ENCODE results near the gene DCTN4. TPM values are rescaled to one million over a fixed set of nuclear protein-coding genes. Genes with fewer than 3 reads are reported as not detected.

DCTN4 gene
- total RNA-seq, 2 experiments from 2014 or later: 12.6 to 22.4 TPM

GRCh38 chr5:150731669-150732242 is 27.1 kb downstream of the DCTN4 start:
- H3K9me2 ChIP-seq (ENCODE audit: insufficient read depth, low read length): no peaks in the 10 kb centered on the region
- peaks cover 40% of the 10 kb centered on the region for H3K36me3 ChIP-seq (ENCODE audit: insufficient read depth, low read length)
- no peak overlapping the region for H3K4me2 ChIP-seq (ENCODE audit: low read length)
- no peak overlapping the region for H3K27ac ChIP-seq (ENCODE audit: low read depth, low read length, poor library complexity, severe bottlenecking)
- TF ChIP-seq EZH2phosphoT487 (IDR thresholded peaks at IDR 0.05; ENCODE audit: borderline replicate concordance, low read depth, low read length) (no peak), CTCF (conservative IDR thresholded peaks at IDR 0.05; ENCODE audit: low read length) (no peak)
- no peak overlapping the region for H2AFZ ChIP-seq (ENCODE audit: low read length)
- H3K79me2 ChIP-seq (ENCODE audit: insufficient read depth, low read depth, low read length): no peaks in the 10 kb centered on the region
- no peak overlapping the region for H3K4me3 ChIP-seq (ENCODE audit: low read depth, low read length, poor library complexity, severe bottlenecking)
- ChIA-PET POLR2A (interaction anchor here (2.0 kb wide), 1 partner anchor 27 kb away, joined by 5 read pairs; the partner anchor contains the start of gene DCTN4), CTCF (ENCODE audit: unreplicated experiment) (no interaction called here)
- peaks cover 6% of the 10 kb centered on the region for H3K4me1 ChIP-seq (ENCODE audit: insufficient read depth, low read length, poor library complexity, severe bottlenecking)
- H4K20me1 ChIP-seq (ENCODE audit: insufficient read depth, low read length): no peaks in the 10 kb centered on the region
- DNase-seq (ENCODE audit: low spot score): no peak
- H3K9me3 ChIP-seq (ENCODE audit: low read length): no peaks in the 10 kb centered on the region
- BruUV-seq (replicated peaks): no TSS peak
- intact Hi-C loops (cut with micrococcal nuclease; ENCODE audit: unreplicated experiment): no loop called here

- Histone ChIP-seq H4K20me1 (ENCODE audit: insufficient read depth, low read length) (no peaks in the 10 kb centered on the region), H3K79me2 (ENCODE audit: insufficient read depth, low read depth, low read length) (no peaks in the 10 kb centered on the region), H3K4me2 (ENCODE audit: low read length) (no peak overlapping the region), H3K4me1 (ENCODE audit: insufficient read depth, low read length, poor library complexity, severe bottlenecking) (peaks cover 2% of the 10 kb centered on the region), H3K9me3 (ENCODE audit: low read length) (no peaks in the 10 kb centered on the region), H2AFZ (ENCODE audit: low read length) (no peak overlapping the region), H3K4me3 (ENCODE audit: low read depth, low read length, poor library complexity, severe bottlenecking) (no peak overlapping the region), H3K27ac (ENCODE audit: low read depth, low read length, poor library complexity, severe bottlenecking) (no peak overlapping the region), H3K9me2 (ENCODE audit: insufficient read depth, low read length) (no peaks in the 10 kb centered on the region), H3K36me3 (ENCODE audit: insufficient read depth, low read length) (peaks cover 35% of the 10 kb centered on the region; the same call in 1 of the 2 replicates)
- ChIA-PET POLR2A (no interaction called here), CTCF (ENCODE audit: unreplicated experiment) (no interaction called here)
- no TSS peak for BruUV-seq (replicated peaks)
- no peak for DNase-seq (ENCODE audit: low spot score)
- intact Hi-C loops (cut with micrococcal nuclease; ENCODE audit: unreplicated experiment): no loop called here
- no peak for TF ChIP-seq CTCF (conservative IDR thresholded peaks at IDR 0.05; ENCODE audit: low read length)
- no peak for TF ChIP-seq EZH2phosphoT487 (IDR thresholded peaks at IDR 0.05; ENCODE audit: borderline replicate concordance, low read depth, low read length)
These were observed 29.0 kb downstream of the DCTN4 start for GRCh38 chr5:150729859-150730258.

- Histone ChIP-seq H3K36me3 (ENCODE audit: insufficient read depth, low read length) (peaks cover 51% of the 10 kb centered on the region), H4K20me1 (ENCODE audit: insufficient read depth, low read length) (no peaks in the 10 kb centered on the region), H2AFZ (ENCODE audit: low read length) (no peak overlapping the region), H3K9me2 (ENCODE audit: insufficient read depth, low read length) (no peaks in the 10 kb centered on the region), H3K27ac (ENCODE audit: low read depth, low read length, poor library complexity, severe bottlenecking) (no peak overlapping the region), H3K4me1 (ENCODE audit: insufficient read depth, low read length, poor library complexity, severe bottlenecking) (no peaks in the 10 kb centered on the region), H3K9me3 (ENCODE audit: low read length) (no peaks in the 10 kb centered on the region), H3K4me3 (ENCODE audit: low read depth, low read length, poor library complexity, severe bottlenecking) (no peak overlapping the region), H3K79me2 (ENCODE audit: insufficient read depth, low read depth, low read length) (no peaks in the 10 kb centered on the region), H3K4me2 (ENCODE audit: low read length) (no peak overlapping the region)
- TF ChIP-seq CTCF (conservative IDR thresholded peaks at IDR 0.05; ENCODE audit: low read length) (no peak), EZH2phosphoT487 (IDR thresholded peaks at IDR 0.05; ENCODE audit: borderline replicate concordance, low read depth, low read length) (no peak)
- POLR2A ChIA-PET: no interaction called here
- CTCF ChIA-PET (ENCODE audit: unreplicated experiment): no interaction called here
- DNase-seq (ENCODE audit: low spot score): no peak
- intact Hi-C loops (cut with micrococcal nuclease; ENCODE audit: unreplicated experiment): no loop called here
- BruUV-seq (replicated peaks): no TSS peak
These were observed 35.0 kb downstream of the DCTN4 start for GRCh38 chr5:150723845-150724244.
